Mammary microvascular endothelial cell (primary cell): ENCODE results near the gene ETFDH. TPM values are rescaled to one million over a fixed set of nuclear protein-coding genes. Genes with fewer than 3 reads are reported as not detected.

Source experiments
- total RNA-seq: library from RNA; depleted of rRNA; stranded (reverse); fragments of >200 nt; gene quantifications from 2 replicates; pipeline ENCODE4 v1.2.3, GENCODE V29; 2015

The ETFDH gene
- 12.5 and 17.4 TPM in 2 replicates for total RNA-seq

DNA sequence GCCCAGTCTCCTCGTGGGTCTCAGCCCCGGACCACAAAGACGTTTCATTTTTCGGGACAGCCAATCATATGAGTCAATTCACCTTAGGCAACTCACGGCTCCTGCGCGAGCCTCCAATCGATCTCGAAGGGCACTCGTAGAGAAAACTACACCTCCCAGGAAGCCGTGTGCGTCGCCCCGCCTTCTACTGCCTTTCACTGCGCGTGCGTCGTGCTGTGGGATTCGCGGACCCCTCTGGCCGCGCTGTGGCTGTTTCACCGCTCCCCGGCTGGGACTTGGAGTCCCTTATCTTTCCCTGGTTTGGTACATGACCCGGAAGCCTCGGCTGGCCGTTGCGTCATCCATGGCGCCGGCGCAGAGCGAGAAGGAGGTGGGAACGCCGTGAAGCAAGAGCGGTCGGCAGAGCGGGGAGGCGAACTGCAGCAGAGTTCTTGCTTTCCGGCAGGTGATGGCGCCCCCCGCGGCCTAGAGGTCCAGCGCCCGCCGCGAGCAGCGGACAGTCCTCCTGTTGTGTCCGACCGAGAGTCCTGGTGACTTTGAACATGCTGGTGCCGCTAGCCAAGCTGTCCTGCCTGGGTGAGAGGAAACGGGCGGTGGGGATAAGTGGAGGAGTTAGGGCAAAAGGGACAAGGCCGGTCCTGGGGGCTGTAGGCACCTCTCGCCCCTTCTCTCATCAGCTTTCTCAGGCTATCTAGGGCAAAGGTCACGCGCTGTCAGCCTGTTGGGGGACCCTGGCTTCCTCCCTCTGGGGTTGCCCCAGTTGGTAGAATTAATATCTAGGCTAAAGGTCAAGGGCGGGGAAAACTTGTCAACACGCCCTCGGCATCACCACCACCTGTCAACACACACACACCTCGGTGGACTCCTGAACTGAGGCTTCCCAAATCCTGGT lies at the start of gene ETFDH:
ETFDH (plus strand) TSS at position 382 of the 892 bp plus-strand sequence; CDS start at position 543, 161 bp downstream.

DNA sequence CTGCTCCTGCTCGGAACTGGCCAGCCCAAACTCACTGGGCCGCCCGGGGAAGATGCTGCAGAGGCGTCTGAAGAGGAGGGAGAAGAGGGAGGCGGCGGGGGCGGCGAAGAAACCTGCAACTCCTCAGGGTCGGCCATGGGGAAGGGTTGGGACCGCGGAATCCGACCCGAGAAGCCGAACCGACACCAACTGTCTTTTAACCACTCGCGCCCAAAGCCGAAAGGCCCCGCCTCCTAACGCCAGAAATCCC lies 506 bp upstream of the ETFDH start, which contains the start of gene C4orf46:
C4orf46 (minus strand) TSS at position 223 of the 250 bp plus-strand sequence; CDS start at position 137, 86 bp downstream.

DNA sequence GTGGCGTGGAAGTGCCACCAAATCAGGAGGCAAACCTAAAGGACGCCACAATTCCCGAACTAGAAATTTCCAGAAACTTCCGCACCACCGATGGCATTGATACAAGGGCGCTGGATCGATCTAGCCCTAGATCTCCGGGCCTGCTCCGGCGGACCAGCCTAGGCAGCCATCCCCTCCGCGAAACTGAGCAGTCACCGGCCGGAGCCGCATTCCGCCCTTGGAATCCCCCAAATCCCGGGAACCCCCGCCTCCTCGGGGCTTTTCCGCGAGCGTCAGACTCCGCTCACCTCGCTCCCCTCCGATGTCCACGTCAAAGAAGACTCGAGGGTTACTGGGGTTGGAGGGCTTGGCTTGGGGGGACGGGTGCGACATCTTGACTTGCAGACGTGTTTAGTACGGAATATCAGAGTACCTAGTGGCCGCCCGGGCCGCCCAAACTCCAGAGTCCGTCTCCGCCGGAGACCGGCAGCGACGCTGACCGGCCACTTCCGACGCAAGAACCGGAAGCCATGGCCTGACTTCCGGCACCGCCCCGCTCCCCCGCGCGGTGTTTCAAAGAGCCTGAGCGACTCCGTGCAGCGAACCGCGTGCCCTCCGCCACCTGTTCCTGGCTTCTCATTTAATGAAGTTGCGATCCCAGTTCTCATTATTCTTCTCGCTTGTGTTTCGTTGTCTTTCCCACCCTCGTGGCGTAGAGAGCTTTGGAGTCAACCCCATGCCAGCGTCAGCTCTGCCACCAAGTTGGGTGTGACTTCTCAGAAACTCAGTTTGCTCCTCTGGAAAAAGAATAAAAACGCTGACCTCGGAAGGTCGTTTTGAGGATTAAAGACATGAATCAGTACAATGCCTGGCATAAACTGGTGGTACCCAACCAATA lies 51.1 kb downstream of the ETFDH start, which contains the start of gene PPID:
PPID (minus strand) TSS at position 480 of the 877 bp plus-strand sequence; CDS start at position 372, 108 bp downstream.

Other genes starting within 250 kb of the ETFDH start
- gene RXFP1, start 150.4 kb upstream of the ETFDH start, total RNA-seq = not detected in 2 replicates
- gene C4orf46, start 409 bp upstream of the ETFDH start, total RNA-seq = 20.5 and 22.4 TPM in 2 replicates
- 34.7 and 34.9 TPM in 2 replicates for gene PPID, start 51.1 kb downstream of the ETFDH start, total RNA-seq
- 15.5 and 18.2 TPM in 2 replicates for gene FNIP2, start 96.7 kb downstream of the ETFDH start, total RNA-seq